ENCODE measurements around the gene ZBTB38. TPM values are rescaled to one million over a fixed set of nuclear protein-coding genes. Genes with fewer than 3 reads are reported as not detected.

The ZBTB38 gene
- total RNA-seq, 2 experiments from 2014 or later = 21.8 to 22.0 TPM

DNA sequence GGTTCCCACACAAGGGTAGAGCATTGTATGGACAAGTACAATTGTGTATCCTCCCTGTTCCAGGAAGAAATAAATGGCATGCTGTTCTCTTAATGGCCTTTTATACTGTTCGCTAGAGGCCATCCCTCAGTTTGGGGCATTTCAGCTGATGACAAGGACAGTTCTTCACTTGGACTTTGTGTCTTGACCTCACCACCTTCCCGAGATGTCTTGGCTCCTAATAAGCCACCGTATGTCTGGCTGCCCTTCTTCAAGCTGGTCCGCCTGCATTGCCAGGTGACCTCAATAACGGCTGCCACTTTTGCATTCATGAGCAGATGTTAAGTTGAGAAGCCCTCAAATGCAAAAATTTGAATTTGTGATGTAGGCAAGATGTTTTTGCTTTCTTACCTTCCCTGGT, 24.1 kb downstream of the ZBTB38 start:
- Histone ChIP-seq H3K27me3 (ENCODE audit: control insufficient read depth in 1 of 2, insufficient read depth in 2 of 2, low read length in 2 of 2) (no peaks in the 10 kb centered on the region), H3K4me1 (ENCODE audit: insufficient read depth, low read length) (peaks cover 8% of the 10 kb centered on the region), H3K4me3 (ENCODE audit: low read length) (no peak overlapping the region), H3K36me3 (ENCODE audit: insufficient read depth, low read length) (no peaks in the 10 kb centered on the region), H3K9me3 (ENCODE audit: control insufficient read depth in 1 of 2, insufficient read depth in 1 of 2, low read length in 2 of 2) (peaks cover 0 to 9% of the 10 kb centered on the region in 2 experiments), H3K27ac (ENCODE audit: low read depth in 1 of 2, low read length in 2 of 2) (no peak overlapping the region)
- H3K4me1 Mint-ChIP-seq (ENCODE audit: low read depth) = peaks cover 6% of the 10 kb centered on the region
- H3K4me3 Mint-ChIP-seq = no peak overlapping the region
- ChIA-PET CTCF (no interaction called here), POLR2A (no interaction called here)
- ATAC-seq (ENCODE audit: poor library complexity) (no peak), DNase-seq (no peak)
- TF ChIP-seq, protein P1, sequence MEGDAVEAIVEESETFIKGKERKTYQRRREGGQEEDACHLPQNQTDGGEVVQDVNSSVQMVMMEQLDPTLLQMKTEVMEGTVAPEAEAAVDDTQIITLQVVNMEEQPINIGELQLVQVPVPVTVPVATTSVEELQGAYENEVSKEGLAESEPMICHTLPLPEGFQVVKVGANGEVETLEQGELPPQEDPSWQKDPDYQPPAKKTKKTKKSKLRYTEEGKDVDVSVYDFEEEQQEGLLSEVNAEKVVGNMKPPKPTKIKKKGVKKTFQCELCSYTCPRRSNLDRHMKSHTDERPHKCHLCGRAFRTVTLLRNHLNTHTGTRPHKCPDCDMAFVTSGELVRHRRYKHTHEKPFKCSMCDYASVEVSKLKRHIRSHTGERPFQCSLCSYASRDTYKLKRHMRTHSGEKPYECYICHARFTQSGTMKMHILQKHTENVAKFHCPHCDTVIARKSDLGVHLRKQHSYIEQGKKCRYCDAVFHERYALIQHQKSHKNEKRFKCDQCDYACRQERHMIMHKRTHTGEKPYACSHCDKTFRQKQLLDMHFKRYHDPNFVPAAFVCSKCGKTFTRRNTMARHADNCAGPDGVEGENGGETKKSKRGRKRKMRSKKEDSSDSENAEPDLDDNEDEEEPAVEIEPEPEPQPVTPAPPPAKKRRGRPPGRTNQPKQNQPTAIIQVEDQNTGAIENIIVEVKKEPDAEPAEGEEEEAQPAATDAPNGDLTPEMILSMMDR (IDR thresholded peaks at IDR 0.05) = no peak
- no peaks in the 10 kb centered on the region for H3K27me3 Mint-ChIP-seq
- peaks cover 2% of the 10 kb centered on the region for H3K9me3 Mint-ChIP-seq
- no peak overlapping the region for H3K27ac Mint-ChIP-seq
- intact Hi-C loops (cut with DNase I, micrococcal nuclease) = no loop called here
- H3K36me3 Mint-ChIP-seq (ENCODE audit: low read depth) = no peaks in the 10 kb centered on the region

DNA sequence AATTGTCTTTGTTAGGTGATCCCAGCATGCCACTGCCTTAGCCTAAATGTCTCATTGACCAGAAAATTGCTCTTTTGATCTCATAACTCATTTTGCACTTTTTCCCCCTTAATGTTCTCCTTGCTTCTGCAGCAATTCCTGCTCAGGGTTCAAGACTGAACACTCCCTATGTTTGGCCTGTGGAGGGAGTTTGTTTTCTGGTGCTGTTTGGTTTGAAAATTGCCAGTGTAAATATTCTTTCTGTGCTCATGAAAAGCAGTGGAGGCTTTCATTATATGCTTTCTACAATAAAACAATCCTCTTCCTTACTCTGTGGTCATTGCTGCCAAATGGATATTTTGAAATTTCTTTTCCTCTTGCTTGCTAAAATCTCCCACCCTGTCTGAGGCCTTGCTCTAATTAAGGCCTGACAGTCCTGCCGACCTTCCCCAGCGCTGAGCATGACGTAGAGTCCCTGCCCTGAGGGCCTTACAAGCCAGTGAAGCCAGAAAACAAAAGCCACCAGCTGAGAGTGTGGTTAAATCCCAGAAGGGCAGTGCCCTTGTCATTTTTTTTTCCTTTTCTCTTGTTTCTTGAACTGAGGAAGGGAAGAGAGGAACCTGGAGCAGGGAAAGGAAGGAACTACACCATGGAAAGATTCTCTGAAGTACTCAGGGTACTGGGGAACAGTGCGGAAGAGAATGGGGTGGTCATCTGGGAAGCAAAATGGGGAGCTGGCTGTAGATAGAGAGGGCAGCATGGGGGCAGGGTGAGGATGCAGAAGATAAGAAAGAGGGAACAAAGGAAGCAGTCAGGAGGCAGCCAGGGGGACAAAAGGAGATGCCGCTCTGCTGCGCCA, 24.8 kb downstream of the ZBTB38 start:
- TF ChIP-seq, protein P1 (IDR thresholded peaks at IDR 0.05) = no peak
- ATAC-seq (ENCODE audit: poor library complexity) (no peak), DNase-seq (no peak)
- Histone ChIP-seq H3K4me1 (ENCODE audit: insufficient read depth, low read length) (peaks cover 8% of the 10 kb centered on the region), H3K27ac (ENCODE audit: low read depth in 1 of 2, low read length in 2 of 2) (no peak overlapping the region), H3K27me3 (ENCODE audit: control insufficient read depth in 1 of 2, insufficient read depth in 2 of 2, low read length in 2 of 2) (no peaks in the 10 kb centered on the region), H3K36me3 (ENCODE audit: insufficient read depth, low read length) (no peaks in the 10 kb centered on the region), H3K4me3 (ENCODE audit: low read length) (no peak overlapping the region), H3K9me3 (ENCODE audit: control insufficient read depth in 1 of 2, insufficient read depth in 1 of 2, low read length in 2 of 2) (peaks cover 0 to 9% of the 10 kb centered on the region in 2 experiments)
- no peak overlapping the region for H3K4me3 Mint-ChIP-seq
- H3K27ac Mint-ChIP-seq = no peak overlapping the region
- ChIA-PET POLR2A (no interaction called here), CTCF (no interaction called here)
- H3K4me1 Mint-ChIP-seq (ENCODE audit: low read depth) = peaks cover 6% of the 10 kb centered on the region
- peaks cover 2% of the 10 kb centered on the region for H3K9me3 Mint-ChIP-seq
- intact Hi-C loops (cut with DNase I, micrococcal nuclease) = no loop called here
- no peaks in the 10 kb centered on the region for H3K36me3 Mint-ChIP-seq (ENCODE audit: low read depth)
- no peaks in the 10 kb centered on the region for H3K27me3 Mint-ChIP-seq

- ChIA-PET POLR2A (no interaction called here), CTCF (no interaction called here)
- DNase-seq (no peak), ATAC-seq (ENCODE audit: poor library complexity) (no peak)
- intact Hi-C loops (cut with DNase I, micrococcal nuclease) = no loop called here
- no peaks in the 10 kb centered on the region for H3K27me3 Mint-ChIP-seq
- peaks cover 2% of the 10 kb centered on the region for H3K9me3 Mint-ChIP-seq
- TF ChIP-seq, protein P1 (IDR thresholded peaks at IDR 0.05) = no peak
- no peak overlapping the region for H3K4me3 ChIP-seq (ENCODE audit: low read length)
- peaks cover 8% of the 10 kb centered on the region for H3K4me1 ChIP-seq (ENCODE audit: insufficient read depth, low read length)
- peaks cover 4% of the 10 kb centered on the region for H3K4me1 Mint-ChIP-seq (ENCODE audit: low read depth)
- no peak overlapping the region for H3K27ac ChIP-seq (ENCODE audit: low read depth in 1 of 2, low read length in 2 of 2)
- no peak overlapping the region for H3K4me3 Mint-ChIP-seq
- H3K36me3 Mint-ChIP-seq (ENCODE audit: low read depth) = no peaks in the 10 kb centered on the region
- H3K27ac Mint-ChIP-seq = no peak overlapping the region
- H3K9me3 ChIP-seq (ENCODE audit: control insufficient read depth in 1 of 2, insufficient read depth in 1 of 2, low read length in 2 of 2) = peaks cover 0 to 9% of the 10 kb centered on the region in 2 experiments
- no peaks in the 10 kb centered on the region for H3K27me3 ChIP-seq (ENCODE audit: control insufficient read depth in 1 of 2, insufficient read depth in 2 of 2, low read length in 2 of 2)
- H3K36me3 ChIP-seq (ENCODE audit: insufficient read depth, low read length) = no peaks in the 10 kb centered on the region
These were observed 25.4 kb downstream of the ZBTB38 start for GRCh38 chr3:141393735-141394076.
